ENCODE measurements around the gene MINPP1.

Gene MINPP1

DNA sequence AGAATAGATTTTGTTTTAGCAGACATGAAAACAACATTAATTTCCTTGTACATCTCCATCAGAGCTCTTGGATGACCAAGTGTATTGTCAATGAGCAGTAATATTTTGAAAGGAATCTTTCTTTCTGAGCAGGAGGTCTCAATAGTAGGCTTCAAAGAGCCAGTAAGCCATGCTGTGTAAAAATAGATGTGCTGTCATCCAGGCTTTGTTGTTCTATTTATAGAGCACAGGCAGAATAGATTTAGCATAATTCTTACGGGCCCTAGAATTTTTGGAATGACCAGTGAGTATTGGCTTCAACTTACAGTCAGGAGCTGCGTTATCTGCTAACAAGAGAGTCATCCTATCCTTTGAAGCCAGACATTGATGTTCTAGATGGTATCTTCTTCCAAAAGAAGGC is 19.0 kb downstream of the MINPP1 start:
- no peak for DNase-seq

DNA sequence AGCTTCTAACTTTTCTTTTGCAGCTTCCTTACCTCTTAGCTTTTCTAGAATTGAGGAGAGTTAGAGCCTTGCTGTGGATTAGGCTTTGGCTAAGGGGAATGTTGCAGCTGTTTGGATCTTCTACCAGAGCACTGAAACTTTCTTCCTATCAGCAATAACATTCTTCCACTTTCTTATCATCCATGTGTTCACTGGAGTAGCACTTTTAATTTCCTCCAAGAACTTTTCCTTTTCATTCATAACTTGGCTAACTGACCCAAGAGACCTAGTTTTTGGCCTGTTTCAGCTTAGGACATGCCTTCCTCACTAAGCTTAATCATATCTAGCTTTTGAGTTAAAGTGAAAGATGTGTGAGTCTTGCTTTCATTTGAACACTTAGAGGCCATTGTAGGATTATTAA is 19.6 kb downstream of the MINPP1 start:
- no peak for DNase-seq

DNA sequence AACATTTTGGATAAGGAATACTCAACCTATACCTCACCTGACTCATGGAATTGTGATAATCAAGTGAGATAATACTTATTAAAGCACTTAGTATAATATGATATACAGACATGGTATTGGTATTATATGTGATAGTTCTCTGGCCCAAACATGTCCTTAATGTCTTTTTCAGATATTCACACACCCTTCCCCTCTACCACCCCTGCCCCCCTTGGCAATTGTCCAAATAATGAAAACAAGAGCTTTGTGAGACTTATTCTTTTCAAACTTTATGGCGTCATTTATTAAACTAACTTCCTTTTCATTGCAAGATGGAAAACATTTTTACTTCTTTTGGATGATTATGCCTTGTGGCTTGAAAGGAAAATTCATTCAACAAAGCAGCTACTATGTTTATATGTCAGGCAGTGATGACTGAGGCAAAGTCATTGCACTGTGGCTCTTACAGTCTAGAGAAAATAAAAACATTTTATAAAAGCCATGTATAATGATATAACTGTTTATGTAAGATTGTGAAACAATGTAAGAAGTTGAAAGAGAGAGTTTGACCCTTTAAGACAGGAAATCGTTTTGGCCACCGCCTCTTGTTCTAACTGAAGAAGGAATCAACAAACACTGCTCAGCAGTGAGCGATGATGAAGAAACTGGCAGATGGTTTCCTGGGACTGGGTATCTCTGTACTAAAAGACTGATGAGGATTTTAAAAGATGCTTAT is 27.4 kb downstream of the MINPP1 start:
- DNase-seq, result peak; percentile 54

DNA sequence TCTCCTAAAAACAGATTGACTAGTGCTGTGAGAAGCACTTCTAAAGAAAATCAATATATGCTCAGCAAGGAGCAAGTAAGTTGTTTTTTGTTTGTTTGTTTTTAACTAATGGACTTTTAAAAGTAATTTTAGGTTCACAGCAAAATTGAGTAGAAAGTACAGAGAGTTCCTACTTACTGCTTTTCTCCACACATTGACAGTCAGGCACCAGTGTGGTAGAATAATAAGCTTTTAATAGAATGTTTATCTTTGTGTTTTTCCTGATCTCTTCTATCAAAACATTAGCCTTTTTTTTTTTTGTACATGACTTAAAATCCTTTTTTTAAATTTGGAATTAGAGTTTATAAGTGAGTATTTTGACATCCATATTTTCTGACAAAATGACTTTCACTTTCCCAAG is 28.0 kb downstream of the MINPP1 start:
- DNase-seq, result no peak

DNA sequence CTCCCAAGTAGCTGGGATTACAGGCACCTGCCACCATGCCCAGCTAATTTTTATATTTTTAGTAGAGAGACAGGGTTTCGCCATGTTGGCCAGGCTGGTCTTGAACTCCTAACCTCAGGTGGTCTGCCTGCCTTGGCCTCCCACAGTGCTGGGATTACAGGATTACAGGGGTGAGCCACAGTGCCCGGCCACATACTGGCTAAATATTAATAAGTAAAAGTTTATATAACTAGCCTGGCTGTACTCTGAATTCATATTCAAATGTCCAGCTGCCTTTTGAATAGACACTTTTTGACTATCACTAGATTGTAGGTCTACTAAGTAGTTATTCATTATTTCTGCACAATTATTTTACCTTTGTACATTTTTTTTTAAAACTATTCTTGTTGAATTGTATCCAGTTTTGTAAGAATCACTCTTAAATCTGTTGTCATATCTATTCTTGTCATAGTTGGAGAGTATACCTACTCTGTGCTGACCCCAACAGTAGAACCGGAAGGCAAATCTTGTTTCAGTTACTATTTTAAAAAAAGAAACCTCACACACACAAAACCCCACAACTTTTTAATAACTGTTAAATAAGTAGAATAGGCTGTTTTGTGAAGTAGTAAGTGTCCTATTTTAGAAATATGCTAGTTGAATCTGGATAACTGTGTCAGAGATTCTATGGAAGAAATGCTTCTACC is 29.6 kb downstream of the MINPP1 start:
- DNase-seq, result no peak

DNA sequence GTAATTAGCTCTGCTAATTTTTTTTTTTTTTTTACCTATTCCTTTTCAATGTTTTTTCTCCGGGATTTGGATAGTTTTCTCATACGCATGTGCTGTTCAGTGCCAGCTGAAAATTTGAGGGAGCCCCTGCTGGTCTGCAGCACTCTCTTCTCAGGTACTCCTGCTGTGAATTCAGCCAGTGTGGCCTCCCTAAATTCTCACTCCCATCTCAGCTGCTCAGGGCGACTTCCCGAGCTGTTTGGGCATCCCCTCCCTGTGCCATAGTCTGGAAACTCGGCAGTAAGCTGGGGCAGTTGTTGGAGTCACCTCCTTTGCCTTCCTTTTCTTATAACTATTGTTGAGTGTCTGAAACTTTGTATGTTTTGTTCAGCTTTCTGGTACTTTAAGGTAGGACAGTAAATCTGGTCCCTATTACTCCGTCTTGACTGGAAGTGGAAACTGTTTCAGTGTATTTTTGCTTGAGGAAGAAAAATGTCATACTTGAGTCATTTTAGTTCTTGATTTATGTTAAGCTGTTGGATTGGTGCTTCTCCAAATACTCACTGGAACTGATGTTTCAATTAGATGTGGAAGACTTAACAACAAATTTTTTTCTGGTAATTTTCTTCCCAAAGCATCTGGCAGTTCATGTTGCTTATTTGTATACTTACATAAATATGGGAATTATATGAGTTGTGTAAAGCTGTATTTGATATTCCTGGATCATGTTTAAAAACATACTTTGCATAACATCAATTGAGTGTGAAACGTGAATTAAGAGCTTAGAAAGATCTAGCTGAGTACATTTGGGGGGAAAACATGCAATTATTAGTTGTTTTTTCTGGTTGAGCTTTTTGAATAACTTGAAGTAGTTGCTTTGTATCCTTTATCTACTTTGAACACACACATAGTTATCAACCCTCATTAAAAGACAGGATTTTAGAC is 33.7 kb downstream of the MINPP1 start:
- no peak for DNase-seq

DNA sequence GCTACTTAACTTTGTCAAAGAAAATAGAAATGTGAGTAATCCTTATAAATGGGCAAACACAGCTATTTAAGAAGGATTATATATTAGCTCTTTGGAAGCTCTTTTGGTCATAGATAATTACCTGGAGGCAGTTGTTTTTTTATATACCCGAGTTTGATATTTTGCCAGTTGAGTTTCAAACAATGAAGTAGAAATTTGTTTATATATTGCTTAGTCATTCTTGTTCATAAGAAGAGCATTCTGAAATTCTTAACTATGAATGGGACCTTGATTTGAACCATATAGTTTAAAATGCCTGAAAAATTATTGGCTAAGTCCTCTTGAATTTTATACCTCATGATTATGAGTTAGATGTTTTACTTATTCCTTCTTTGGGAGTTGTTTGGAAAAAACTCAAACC is 36.4 kb downstream of the MINPP1 start:
- peak; percentile 59 for DNase-seq

DNA sequence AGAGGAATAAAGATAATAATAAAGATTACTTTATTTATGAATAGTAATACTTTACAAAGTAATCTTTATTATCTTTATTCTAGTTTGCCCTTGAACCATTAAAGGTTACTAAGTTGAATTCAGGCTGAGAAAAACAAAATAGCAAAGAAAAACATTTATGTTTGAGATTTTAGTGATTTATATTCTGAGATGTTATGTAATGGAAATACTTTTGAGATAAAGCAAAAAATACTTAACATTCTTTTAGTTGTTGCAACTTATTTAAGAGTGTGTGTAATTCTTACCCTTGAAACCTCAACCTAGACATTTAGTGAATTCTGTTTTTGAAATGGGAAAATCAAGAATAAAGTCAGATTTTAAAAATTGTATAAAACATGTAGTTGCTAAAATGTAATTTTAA is 40.0 kb downstream of the MINPP1 start:
- DNase-seq, result no peak

DNA sequence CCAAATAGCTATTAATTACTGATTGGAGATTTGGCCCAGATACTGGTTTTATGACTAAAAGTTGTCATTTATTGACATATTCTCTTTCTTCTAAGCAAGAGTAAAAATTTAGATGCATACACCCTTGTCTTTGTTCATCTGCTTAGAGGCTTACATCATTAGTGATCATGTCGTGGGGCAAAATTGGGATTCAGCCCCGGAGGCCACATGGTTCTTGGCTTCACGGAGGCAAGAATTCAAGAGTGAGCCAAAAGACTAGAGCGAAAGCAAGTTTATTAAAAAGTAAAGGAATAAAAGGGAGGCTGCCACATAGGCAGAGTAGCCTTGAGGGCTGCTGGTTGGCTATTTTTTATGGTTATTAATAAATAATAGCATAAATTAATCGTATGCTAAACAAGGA is 41.1 kb downstream of the MINPP1 start:
- no peak for DNase-seq

DNA sequence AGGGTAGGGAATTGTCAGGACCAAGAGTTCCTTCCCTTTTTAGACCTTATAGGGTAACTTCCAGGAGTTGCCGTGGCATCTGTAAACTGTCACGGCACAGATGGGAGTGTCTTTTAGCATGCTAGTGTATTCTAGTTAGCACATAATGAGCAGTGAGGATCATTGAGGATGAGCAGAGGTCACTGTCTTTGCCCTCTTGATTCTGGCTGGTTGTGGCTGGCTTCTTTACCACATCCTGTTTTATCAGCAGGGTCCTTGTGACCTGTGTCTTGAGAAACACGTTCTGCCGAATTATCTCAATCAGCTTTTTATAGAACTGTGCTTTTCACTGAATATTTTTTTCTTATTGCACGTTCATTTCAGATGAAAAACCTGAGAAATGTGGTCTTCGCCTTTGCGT is 41.5 kb downstream of the MINPP1 start:
- DNase-seq, result peak; percentile 88

DNA sequence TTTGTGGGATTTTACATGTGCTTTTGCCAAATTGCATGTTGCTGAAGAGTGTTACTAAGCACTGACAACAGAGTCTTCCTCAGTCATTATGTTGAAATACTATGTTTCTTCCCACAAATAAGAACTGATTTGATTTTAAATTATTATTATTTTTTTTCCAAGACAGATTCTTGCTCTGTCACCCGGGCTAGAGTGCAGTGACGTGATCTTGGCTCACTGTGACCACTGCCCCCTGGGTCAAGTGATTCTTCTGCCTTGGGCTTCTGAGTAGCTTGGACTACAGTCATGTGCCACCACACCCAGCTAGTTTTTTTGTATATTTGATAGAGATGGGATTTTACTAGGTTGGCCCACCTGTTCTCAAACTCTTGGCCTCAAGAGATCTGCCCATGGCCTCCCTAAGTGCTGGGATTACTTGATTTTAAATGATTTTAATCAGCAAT is 42.3 kb downstream of the MINPP1 start:
- DNase-seq, result peak; percentile 57

DNA sequence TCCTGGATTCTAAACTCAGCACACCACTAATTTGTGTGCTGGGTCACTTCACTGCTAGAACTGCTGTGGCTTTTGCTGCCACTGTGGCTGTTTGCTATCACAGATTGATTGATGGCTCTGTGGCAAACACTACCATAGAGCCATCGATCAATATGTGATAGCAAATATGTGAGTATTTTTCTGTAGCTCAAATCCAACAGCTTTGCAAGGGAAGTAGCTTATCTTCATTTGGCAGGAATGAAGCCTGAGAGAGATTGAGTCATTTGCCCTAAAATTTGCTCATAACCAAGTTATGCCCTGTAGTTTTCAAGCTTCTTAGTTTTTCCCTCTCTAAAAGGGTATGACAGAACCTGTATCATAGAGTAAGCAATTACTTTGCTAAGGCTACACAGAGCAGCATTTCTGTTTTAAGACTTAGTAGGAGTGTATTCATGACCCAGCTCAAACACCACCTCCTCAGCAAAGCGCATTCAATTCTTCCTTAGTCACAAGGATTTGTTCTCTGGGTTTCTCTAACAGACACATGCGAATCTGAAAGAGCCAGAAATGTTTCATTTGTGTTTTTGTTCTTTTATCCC is 43.1 kb downstream of the MINPP1 start:
- peak; percentile 84 for DNase-seq

DNA sequence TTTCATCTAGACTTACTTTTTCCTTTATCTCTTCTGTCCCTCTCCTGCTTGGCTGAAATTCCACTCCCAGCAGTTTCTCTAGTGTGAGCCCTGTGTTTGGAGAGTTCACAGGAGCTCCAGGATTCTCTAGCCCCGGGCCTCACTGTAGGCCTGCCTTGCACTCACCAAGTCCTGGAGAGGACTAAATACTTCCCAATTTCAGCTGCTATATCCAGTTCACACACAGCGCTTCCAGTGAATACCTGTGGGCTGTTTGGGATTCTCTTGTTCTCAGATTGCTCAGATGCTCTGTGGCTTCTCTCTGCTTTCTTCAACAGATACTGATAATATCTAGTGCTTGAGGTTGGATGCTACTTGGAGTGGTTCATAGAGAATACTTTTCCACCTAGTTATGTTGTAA is 46.0 kb downstream of the MINPP1 start:
- no peak for DNase-seq

DNA sequence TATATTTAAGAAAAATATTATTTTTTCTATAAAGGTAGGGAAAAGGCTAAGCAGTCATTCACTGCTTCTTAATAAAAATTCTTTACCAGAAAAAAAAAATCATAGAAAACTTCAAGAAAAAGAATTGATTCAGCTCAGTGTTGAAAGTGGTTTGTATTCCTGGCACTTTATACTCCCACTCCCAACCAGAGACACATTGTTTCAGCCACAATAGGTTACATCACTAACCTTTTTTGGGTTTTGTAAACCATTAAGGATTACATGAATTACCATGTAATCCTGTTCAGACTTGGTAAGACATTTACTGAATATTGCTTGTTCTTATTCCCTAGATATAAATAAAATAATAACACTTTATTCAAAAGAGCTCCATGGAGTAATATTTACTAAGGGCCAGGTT is 46.6 kb downstream of the MINPP1 start:
- no peak for DNase-seq

DNA sequence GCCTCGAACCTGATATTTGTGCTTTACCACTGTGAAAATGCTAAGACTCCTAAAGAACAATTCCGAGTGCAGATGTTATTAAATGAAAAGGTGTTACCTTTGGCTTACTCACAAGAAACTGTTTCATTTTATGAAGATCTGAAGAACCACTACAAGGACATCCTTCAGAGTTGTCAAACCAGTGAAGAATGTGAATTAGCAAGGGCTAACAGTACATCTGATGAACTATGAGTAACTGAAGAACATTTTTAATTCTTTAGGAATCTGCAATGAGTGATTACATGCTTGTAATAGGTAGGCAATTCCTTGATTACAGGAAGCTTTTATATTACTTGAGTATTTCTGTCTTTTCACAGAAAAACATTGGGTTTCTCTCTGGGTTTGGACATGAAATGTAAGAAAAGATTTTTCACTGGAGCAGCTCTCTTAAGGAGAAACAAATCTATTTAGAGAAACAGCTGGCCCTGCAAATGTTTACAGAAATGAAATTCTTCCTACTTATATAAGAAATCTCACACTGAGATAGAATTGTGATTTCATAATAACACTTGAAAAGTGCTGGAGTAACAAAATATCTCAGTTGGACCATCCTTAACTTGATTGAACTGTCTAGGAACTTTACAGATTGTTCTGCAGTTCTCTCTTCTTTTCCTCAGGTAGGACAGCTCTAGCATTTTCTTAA is 47.7 kb downstream of the MINPP1 start:
- DNase-seq, result peak; percentile 33

DNA sequence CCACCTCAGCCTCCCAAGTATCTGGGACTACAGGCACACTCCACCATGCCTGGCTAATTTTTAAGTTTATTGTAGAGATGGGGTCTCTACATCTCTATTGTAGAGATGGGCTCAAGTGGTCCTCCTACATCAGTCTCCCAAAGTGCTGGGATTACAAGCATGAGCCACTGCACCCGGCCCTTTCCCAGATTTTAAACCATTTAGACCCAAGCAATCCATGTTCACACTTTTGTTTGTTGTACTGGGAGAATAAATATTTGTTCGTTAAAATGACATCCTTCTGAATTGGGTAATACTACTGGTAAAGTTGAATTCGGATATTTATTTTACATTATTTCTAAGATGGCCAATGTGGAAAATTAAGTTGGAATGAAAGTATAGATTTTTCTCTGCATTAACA is 52.7 kb downstream of the MINPP1 start:
- no peak for DNase-seq

DNA sequence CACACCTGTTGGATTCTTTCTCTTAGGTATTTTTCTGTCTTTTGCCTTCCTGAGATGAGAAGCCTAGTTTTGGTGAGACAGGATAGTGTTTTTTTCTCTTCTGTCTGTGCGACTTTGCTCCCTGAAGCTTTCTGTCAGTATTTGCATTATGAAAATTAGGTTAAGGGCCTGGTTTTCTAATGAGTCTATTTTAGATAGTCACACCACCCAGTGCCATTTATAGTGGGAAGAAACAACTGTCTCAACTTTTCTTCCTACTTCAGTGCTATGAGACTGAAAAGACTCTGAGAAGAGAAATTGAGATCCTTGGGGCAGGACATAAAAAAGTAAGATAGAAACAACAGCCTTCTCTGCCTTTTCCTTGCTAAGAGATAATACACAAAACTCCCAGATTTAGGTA is 53.6 kb downstream of the MINPP1 start:
- DNase-seq, result no peak

DNA sequence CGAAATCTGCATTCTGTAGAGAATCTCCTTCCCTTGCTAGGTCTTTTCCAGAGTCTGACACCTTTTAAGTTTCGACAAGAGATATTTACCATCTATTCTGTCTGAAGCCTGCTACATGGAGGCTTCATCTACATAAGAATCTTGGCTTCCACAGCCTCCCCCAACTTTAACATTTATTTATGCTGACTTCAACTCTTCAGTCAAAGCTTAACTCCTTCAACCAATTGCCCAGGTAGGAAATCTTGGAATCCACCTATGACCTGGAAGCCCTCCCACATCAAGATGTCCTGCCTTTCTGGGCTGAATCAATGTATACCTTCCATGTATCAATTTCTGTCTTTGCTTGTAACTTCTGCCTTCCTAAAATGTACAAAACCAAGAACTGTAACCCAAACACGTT is 54.7 kb downstream of the MINPP1 start:
- DNase-seq, result no peak

DNA sequence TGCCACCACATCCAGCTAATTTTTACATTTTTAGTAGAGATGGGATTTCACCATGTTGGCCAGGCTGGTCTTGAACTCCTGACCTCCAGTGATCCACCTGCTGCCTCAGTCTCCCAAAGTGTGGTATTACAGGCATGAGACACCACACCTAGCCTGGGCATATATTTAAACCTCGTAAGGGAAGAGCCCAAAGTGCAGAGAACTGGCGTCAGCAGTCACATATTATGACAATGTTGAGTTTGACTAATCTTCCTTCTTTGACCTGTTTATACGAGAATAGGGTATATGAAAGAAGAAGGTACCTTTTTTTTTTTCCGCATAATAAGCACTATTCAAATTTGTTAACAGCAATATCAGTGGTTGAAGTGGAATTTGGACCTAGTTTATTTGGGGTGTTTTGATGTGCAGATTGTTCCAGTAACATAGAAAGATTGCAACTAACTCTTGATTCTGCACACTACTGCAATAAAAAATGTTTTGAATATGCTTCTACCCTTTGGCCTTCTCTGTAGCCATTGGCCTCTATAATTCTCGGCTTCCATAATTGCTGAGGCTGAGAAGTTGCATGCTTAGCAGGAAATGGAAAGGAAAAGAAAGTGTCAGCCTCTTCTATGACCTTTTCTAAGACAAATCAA is 55.9 kb downstream of the MINPP1 start:
- DNase-seq, result no peak

DNA sequence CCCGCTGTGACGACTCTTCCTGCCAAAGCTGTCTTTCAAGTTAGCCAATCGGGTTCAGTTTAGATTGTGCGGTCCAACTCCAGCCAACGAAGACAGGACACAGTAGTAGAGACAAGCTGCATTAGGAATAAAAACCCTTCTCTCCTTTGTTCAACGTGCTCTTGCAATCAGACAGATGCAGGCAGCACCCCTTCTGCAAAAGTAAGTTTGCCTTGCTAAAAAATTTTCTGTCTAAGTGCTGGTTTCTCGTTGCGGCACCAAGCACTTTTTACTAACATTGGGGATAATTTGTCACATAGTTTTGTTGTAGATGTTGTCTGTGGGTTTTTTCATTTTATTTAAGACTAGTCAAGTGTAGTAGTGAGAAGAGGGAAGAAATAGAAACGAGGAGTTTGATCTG is 58.1 kb downstream of the MINPP1 start:
- DNase-seq, result no peak

DNA sequence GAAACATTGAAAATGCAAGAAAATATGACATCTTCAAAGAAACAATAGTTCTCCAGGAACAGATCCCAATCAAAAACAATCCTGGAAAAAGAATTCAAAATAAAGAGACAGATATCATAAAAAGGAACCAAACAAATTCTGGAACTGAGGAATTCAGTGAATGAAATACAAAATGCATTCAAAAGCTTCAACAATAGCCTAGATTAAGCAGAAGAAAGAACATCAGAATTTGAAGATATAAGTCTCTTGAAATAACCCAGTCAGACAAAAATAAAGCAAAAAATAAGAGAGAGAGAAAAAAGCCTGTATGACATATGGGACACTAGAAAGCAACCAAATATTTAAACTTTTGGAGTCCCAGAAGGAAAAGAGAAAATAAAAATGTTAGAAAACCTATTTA is 60.3 kb downstream of the MINPP1 start:
- no peak for DNase-seq

DNA sequence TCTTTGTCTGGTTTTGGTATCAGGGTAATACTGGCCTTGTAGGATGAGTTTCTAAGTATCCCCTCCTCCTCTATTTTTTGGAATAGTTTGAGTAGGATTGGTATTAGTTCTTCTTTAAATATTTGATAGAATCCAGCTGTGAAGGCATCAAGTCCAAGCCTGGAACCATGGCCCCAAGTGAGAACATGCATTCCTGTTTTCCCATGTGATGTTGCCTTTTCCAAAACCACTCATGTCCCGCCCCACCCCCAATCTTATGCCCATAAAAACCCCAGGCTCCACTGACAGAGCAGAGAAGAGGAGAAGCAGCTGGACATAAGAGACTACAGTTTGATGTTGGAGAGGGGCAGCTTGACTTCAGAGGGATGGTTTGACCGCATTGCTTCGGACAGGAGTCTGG is 71.2 kb downstream of the MINPP1 start:
- DNase-seq, result no peak

Data from EL (cell line).